H9 (cell line): Measurements from ENCODE around the gene GPD1. TPM values are rescaled to one million over a fixed set of nuclear protein-coding genes. Genes with fewer than 3 reads are reported as not detected.

Experiments used
- DNase-seq: peaks from one replicate; pipeline ENCODE4 v3.0.0-alpha.2; 2017
- H2AFZ ChIP-seq: one replicate; pipeline ENCODE4 v1.6.1; 2013; ENCODE audit warnings: mild to moderate bottlenecking, low read length, control low read depth, moderate library complexity
- H2AK5ac ChIP-seq: 2 replicates; pipeline ENCODE4 v1.6.1; 2013; ENCODE audit warnings: low read length, control low read depth, mixed read lengths; ENCODE audit not compliant: insufficient read length
- H2BK120ac ChIP-seq: one replicate; pipeline ENCODE4 v1.6.1; 2013; ENCODE audit warnings: low read depth, mild to moderate bottlenecking, low read length, control low read depth, inconsistent platforms; ENCODE audit not compliant: poor library complexity, severe bottlenecking
- H2BK12ac ChIP-seq: 2 replicates; pipeline ENCODE4 v1.6.1; 2013; ENCODE audit warnings: low read length, control low read depth, mixed read lengths, low read depth; ENCODE audit not compliant: insufficient read length
- H2BK15ac ChIP-seq: 2 replicates; pipeline ENCODE4 v1.6.1; 2013; ENCODE audit warnings: low read depth, low read length, control low read depth
- H2BK20ac ChIP-seq: one replicate; pipeline ENCODE4 v1.6.1; 2013; ENCODE audit warnings: low read depth, mild to moderate bottlenecking, low read length, control low read depth, inconsistent platforms; ENCODE audit not compliant: poor library complexity, severe bottlenecking
- H2BK5ac ChIP-seq: 2 replicates; pipeline ENCODE4 v1.6.1; 2013; ENCODE audit warnings: low read length, control low read depth, mixed read lengths; ENCODE audit not compliant: insufficient read length
- H3K14ac ChIP-seq: 2 replicates; pipeline ENCODE4 v1.6.1; 2013; ENCODE audit warnings: low read length, control low read depth; ENCODE audit not compliant: insufficient read depth
- H3K18ac ChIP-seq: 2 replicates; pipeline ENCODE4 v1.6.1; 2013; ENCODE audit warnings: low read depth, mild to moderate bottlenecking, mixed read lengths, low read length, control low read depth; ENCODE audit not compliant: insufficient read length
- H3K23ac ChIP-seq: 2 replicates; pipeline ENCODE4 v1.6.1; 2013; ENCODE audit warnings: low read length, control low read depth, mixed read lengths, low read depth; ENCODE audit not compliant: insufficient read length
- H3K23me2 ChIP-seq: 2 replicates; pipeline ENCODE4 v1.6.1; 2013; ENCODE audit warnings: low read depth, mild to moderate bottlenecking, mixed read lengths, low read length, control low read depth; ENCODE audit not compliant: insufficient read length, poor library complexity, severe bottlenecking
- H3K27ac ChIP-seq: 2 replicates; pipeline ENCODE4 v1.5.1; 2013; ENCODE audit warnings: low read length, control low read depth, mixed read lengths, low read depth; ENCODE audit not compliant: insufficient read length
- H3K27me3 ChIP-seq: 2 replicates; pipeline ENCODE4 v1.6.1; 2013; ENCODE audit warnings: low read length, control low read depth, inconsistent platforms; ENCODE audit not compliant: insufficient read depth
- H3K4ac ChIP-seq: 2 replicates; pipeline ENCODE4 v1.6.1; 2013; ENCODE audit warnings: low read depth, mild to moderate bottlenecking, control low read depth, inconsistent platforms, low read length, moderate library complexity
- H3K4me1 ChIP-seq: 2 replicates; pipeline ENCODE4 v1.6.1; 2013; ENCODE audit warnings: low read length, control low read depth, inconsistent platforms; ENCODE audit not compliant: insufficient read depth
- H3K4me2 ChIP-seq: 2 replicates; pipeline ENCODE4 v1.6.1; 2013; ENCODE audit warnings: low read length, control low read depth, mixed read lengths; ENCODE audit not compliant: insufficient read length, insufficient read depth
- H3K56ac ChIP-seq: 2 replicates; pipeline ENCODE4 v1.6.1; 2013; ENCODE audit warnings: low read depth, mild to moderate bottlenecking, mixed read lengths, low read length, control low read depth; ENCODE audit not compliant: insufficient read length
- H3K79me1 ChIP-seq: 2 replicates; pipeline ENCODE4 v1.6.1; 2013; ENCODE audit warnings: low read depth, mild to moderate bottlenecking, moderate library complexity, low read length, control low read depth, inconsistent platforms; ENCODE audit not compliant: insufficient read depth, poor library complexity, severe bottlenecking
- H3K79me2 ChIP-seq: 2 replicates; pipeline ENCODE4 v1.6.1; 2013; ENCODE audit warnings: low read length, control low read depth, inconsistent platforms; ENCODE audit not compliant: insufficient read depth
- H3K9ac ChIP-seq: 2 replicates; pipeline ENCODE4 v1.6.1; 2013; ENCODE audit warnings: low read length, control low read depth, mixed read lengths; ENCODE audit not compliant: insufficient read length; ENCODE audit errors: extremely low read depth
- H3K9me3 ChIP-seq: one replicate; pipeline ENCODE4 v1.6.1; 2013; ENCODE audit warnings: low read depth, low read length, inconsistent platforms; ENCODE audit not compliant: control insufficient read depth
- H3T11ph ChIP-seq: one replicate; pipeline ENCODE4 v1.6.1; 2013; ENCODE audit warnings: mild to moderate bottlenecking, low read length, control low read depth, inconsistent platforms
- H4K20me1 ChIP-seq: one replicate; pipeline ENCODE4 v1.6.1; 2013; ENCODE audit not compliant: control insufficient read depth, insufficient read length, insufficient read depth
- H4K5ac ChIP-seq: 2 replicates; pipeline ENCODE4 v1.6.1; 2013; ENCODE audit warnings: low read depth, mild to moderate bottlenecking, mixed read lengths, low read length, control low read depth; ENCODE audit not compliant: insufficient read length
- H4K8ac ChIP-seq: replicated peaks from 2 replicates; pipeline ENCODE4 v1.6.1; 2013; ENCODE audit warnings: low read length, control low read depth, mixed read lengths, low read depth; ENCODE audit not compliant: insufficient read length
- H4K91ac ChIP-seq: 2 replicates; pipeline ENCODE4 v1.6.1; 2013; ENCODE audit warnings: low read depth, mild to moderate bottlenecking, moderate library complexity, mixed read lengths, low read length, control low read depth; ENCODE audit not compliant: insufficient read length
- H3K27ac Mint-ChIP-seq, 3 experiments: 2 replicates in 2 of 3; 3 replicates in 1 of 3; pipeline ENCODE4 v1.8.0; 2020 to 2021; ENCODE audit warnings: mixed read lengths in 3 of 3, mild to moderate bottlenecking in 1 of 3, moderate library complexity in 1 of 3
- H3K27me3 Mint-ChIP-seq: 2 replicates; pipeline ENCODE4 v1.8.0; 2021; ENCODE audit warnings: low read depth, mild to moderate bottlenecking, moderate library complexity, mixed read lengths
- H3K36me3 Mint-ChIP-seq, 3 experiments: 2 replicates in 2 of 3; 3 replicates in 1 of 3; pipeline ENCODE4 v1.8.0; 2020 to 2021; ENCODE audit warnings: low read depth in 3 of 3, mixed read lengths in 3 of 3; ENCODE audit not compliant: insufficient read depth in 1 of 3
- H3K4me1 Mint-ChIP-seq, 2 experiments: 2 replicates each; pipeline ENCODE4 v1.8.0; 2020; ENCODE audit warnings: mixed read lengths in 2 of 2
- H3K4me3 Mint-ChIP-seq, 2 experiments: 2 replicates in 1 of 2; 3 replicates in 1 of 2; pipeline ENCODE4 v1.8.0; 2020 to 2021; ENCODE audit warnings: mild to moderate bottlenecking in 2 of 2, mixed read lengths in 2 of 2, moderate library complexity in 1 of 2
- H3K9me3 Mint-ChIP-seq, 2 experiments: 2 replicates in 1 of 2; 3 replicates in 1 of 2; pipeline ENCODE4 v1.8.0; 2020; ENCODE audit warnings: mild to moderate bottlenecking in 2 of 2, mixed read lengths in 2 of 2, moderate library complexity in 1 of 2
- WGBS: extraction: QIAGEN DNeasy Blood & Tissue Kit; methylation state at CpG from one replicate; pipeline ENCODE4 v1.1.7; 2013; ENCODE audit warnings: missing lambda C conversion rate, low lambda C conversion rate, mixed read lengths; ENCODE audit not compliant: insufficient read length; ENCODE audit errors: extremely low coverage; 5-methylcytosine and 5-hydroxymethylcytosine counted together
- total RNA-seq: library from RNA; stranded (reverse); gene quantifications from 2 replicates; pipeline ENCODE4 v1.2.1, GENCODE V29; 2021
- TF ChIP-seq, protein P1 (sequence below): fragments of 200-600 bp; sonication (generic); conservative IDR thresholded peaks from 3 replicates; pipeline ENCODE4 v1.8.0; 2021; ENCODE audit warnings: antibody characterized with exemption, mild to moderate bottlenecking

Gene GPD1
- total RNA-seq, 1 experiment from 2014 or later = 0.70 TPM

DNA sequence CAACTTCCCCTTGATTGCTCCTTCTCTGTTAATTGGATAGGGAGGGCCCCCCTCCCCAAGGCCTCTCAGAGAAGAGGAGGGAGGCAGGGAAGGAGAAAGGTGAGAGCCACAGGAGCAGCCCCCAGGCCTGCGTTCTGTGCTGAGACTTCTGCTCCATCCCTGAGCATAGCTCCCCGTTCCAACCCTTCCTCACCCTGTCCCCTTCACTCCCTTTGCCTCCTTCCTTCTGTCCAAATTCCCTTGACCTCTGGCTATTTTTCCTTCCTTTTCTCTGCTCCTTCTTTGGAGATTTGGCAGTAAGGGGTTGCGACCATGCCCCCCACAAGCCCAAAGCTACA, 47.2 kb upstream of the GPD1 start:
- peaks cover 18 to 23% of the 10 kb centered on the region in 2 experiments for H3K4me1 Mint-ChIP-seq

More for the DNA sequence above, 47.2 kb upstream of the GPD1 start:
- peaks cover 0 to 2% of the 10 kb centered on the region in 2 experiments; a peak in 1 of 5 replicates for H3K9me3 Mint-ChIP-seq
- no peak overlapping the region for H3K18ac ChIP-seq
- peaks cover 3% of the 10 kb centered on the region for H3K23me2 ChIP-seq
- no CpG with 5 or more reads among the region's 3 CpGs for WGBS
- H4K91ac ChIP-seq = no peak overlapping the region
- no peak overlapping the region for H4K8ac ChIP-seq
- no peaks in the 10 kb centered on the region for H3K79me2 ChIP-seq
- no peak overlapping the region for H3K27ac Mint-ChIP-seq
- no peaks in the 10 kb centered on the region for H3K9me3 ChIP-seq
- peak overlapping the region; percentile 77 to 87 for H3K4me3 Mint-ChIP-seq
- H2AK5ac ChIP-seq = no peak overlapping the region
- H3K23ac ChIP-seq = no peak overlapping the region
- peaks cover 57% of the 10 kb centered on the region for H3K27me3 ChIP-seq
- H3K36me3 Mint-ChIP-seq = no peaks in the 10 kb centered on the region; a peak in 1 of 7 replicates
- H4K5ac ChIP-seq = no peak overlapping the region
- no peak overlapping the region for H3T11ph ChIP-seq
- H4K20me1 ChIP-seq = no peaks in the 10 kb centered on the region
- no peak overlapping the region for H3K56ac ChIP-seq
- no peaks in the 10 kb centered on the region for H3K79me1 ChIP-seq
- H3K9ac ChIP-seq = no peak overlapping the region
- H3K4me1 ChIP-seq = no peaks in the 10 kb centered on the region; the same call in 1 of the 2 replicates
- no peak overlapping the region for H3K27ac ChIP-seq
- peak overlapping the region; percentile 67 for H3K4me2 ChIP-seq
- DNase-seq = no peak
- no peak overlapping the region for H3K4ac ChIP-seq
- no peak overlapping the region for H2BK12ac ChIP-seq
- no peak overlapping the region for H2BK120ac ChIP-seq
- H2AFZ ChIP-seq = no peak overlapping the region
- H2BK5ac ChIP-seq = no peak overlapping the region
- no peak overlapping the region for H2BK20ac ChIP-seq
- H2BK15ac ChIP-seq = no peak overlapping the region
- TF ChIP-seq, protein P1, sequence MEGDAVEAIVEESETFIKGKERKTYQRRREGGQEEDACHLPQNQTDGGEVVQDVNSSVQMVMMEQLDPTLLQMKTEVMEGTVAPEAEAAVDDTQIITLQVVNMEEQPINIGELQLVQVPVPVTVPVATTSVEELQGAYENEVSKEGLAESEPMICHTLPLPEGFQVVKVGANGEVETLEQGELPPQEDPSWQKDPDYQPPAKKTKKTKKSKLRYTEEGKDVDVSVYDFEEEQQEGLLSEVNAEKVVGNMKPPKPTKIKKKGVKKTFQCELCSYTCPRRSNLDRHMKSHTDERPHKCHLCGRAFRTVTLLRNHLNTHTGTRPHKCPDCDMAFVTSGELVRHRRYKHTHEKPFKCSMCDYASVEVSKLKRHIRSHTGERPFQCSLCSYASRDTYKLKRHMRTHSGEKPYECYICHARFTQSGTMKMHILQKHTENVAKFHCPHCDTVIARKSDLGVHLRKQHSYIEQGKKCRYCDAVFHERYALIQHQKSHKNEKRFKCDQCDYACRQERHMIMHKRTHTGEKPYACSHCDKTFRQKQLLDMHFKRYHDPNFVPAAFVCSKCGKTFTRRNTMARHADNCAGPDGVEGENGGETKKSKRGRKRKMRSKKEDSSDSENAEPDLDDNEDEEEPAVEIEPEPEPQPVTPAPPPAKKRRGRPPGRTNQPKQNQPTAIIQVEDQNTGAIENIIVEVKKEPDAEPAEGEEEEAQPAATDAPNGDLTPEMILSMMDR = no peak
- H3K14ac ChIP-seq = no peak overlapping the region
- peaks cover 95% of the 10 kb centered on the region for H3K27me3 Mint-ChIP-seq
